ENCODE data around the gene RASL10B.

GRCh38 chr17:35749560-35750412 lies 18.3 kb downstream of the RASL10B start:
- TF ChIP-seq CTCF (IDR thresholded peaks at IDR 0.05) (no peak), POLR2A (IDR thresholded peaks at IDR 0.05) (no peak)
